Panc1 (cell line): ENCODE data around the gene TUBB2B. TPM values are rescaled to one million over a fixed set of nuclear protein-coding genes. Genes with fewer than 3 reads are reported as not detected.
A peak's percentile ranks its signal among the peaks of the same experiment; 100 is the strongest.
"Not testable (repeated sequence)": the region's sequence is repeated elsewhere in the genome, so short reads cannot be mapped to it uniquely, and the experiment has no call there.

Source experiments
- ATAC-seq: fragments of 200-7000 bp; cut with Tn5 transposase; 2 replicates; pipeline ENCODE4 v1.9.1; 2020; ENCODE audit warnings: mild to moderate bottlenecking, moderate library complexity
- BruUV-seq: library from RNA; stranded (reverse); fragments of 400-500 nt; replicated peaks from 2 replicates; lab custom pipeline; 2021; lab: Mats Ljungman, UMichigan
- CTCF ChIA-PET: fragments of 300-600 bp; sonication (Branson Sonifier 250); formaldehyde crosslinking; loops from one replicate; lab custom pipeline; 2022; ENCODE audit warnings: antibody characterized with exemption; lab: Charles Lee
- POLR2A ChIA-PET: fragments of 300-600 bp; sonication (Branson Sonifier 250); formaldehyde crosslinking; loops from one replicate; lab custom pipeline; 2022; ENCODE audit warnings: antibody characterized with exemption; lab: Charles Lee
- DNase-seq: peaks from one replicate; pipeline ENCODE4 v3.0.0-alpha.2; 2010; ENCODE audit warnings: low read depth, low spot score
- H3K27ac ChIP-seq: 2 replicates; pipeline ENCODE4 v1.5.1; 2011; ENCODE audit warnings: mild to moderate bottlenecking, low read length, inconsistent platforms
- H3K27me3 ChIP-seq: fragments of 200-500 bp; sonication (Bioruptor generic); 2 replicates; pipeline ENCODE4 v1.6.0; 2014; ENCODE audit warnings: low read length, inconsistent platforms; ENCODE audit not compliant: control insufficient read depth, insufficient read depth
- H3K36me3 ChIP-seq: fragments of 200-500 bp; sonication (Bioruptor generic); 2 replicates; pipeline ENCODE4 v1.5.1; 2014; ENCODE audit warnings: inconsistent platforms, mild to moderate bottlenecking, low read length, moderate library complexity; ENCODE audit not compliant: control insufficient read depth, insufficient read depth
- H3K4me1 ChIP-seq: 2 replicates; pipeline ENCODE4 v1.5.1; 2011; ENCODE audit warnings: inconsistent platforms, mild to moderate bottlenecking, low read length, moderate library complexity; ENCODE audit not compliant: control insufficient read depth, insufficient read depth
- H3K4me3 ChIP-seq, 2 experiments: 2 replicates each; pipeline ENCODE4 v1.5.1; 2011 to 2012; ENCODE audit warnings: low read depth in 2 of 2, low read length in 2 of 2, mild to moderate bottlenecking in 2 of 2, inconsistent platforms in 1 of 2, moderate library complexity in 1 of 2
- H3K9me3 ChIP-seq: fragments of 200-500 bp; sonication (Bioruptor generic); 2 replicates; pipeline ENCODE4 v1.5.1; 2014; ENCODE audit warnings: low read depth, mild to moderate bottlenecking, inconsistent platforms, low read length, moderate library complexity; ENCODE audit not compliant: control insufficient read depth, insufficient read depth
- POLR2AphosphoS5 ChIP-seq: IDR thresholded peaks from 2 replicates; pipeline ENCODE4 v1.6.1; 2012; ENCODE audit warnings: mild to moderate bottlenecking, low read depth, low read length, moderate library complexity
- SIN3A ChIP-seq: IDR thresholded peaks from 2 replicates; pipeline ENCODE4 v1.6.1; 2012; ENCODE audit warnings: low read depth, mild to moderate bottlenecking, low read length, moderate library complexity, borderline replicate concordance; ENCODE audit not compliant: insufficient read depth
- TCF7L2 ChIP-seq: IDR thresholded peaks from 2 replicates; pipeline ENCODE4 v1.6.1; 2011; ENCODE audit warnings: mild to moderate bottlenecking, low read depth, low read length, inconsistent platforms
- in situ Hi-C: cut with HindIII; loops from 2 replicates; pipeline ENCODE4 v1.10.0; 2016; ENCODE audit warnings: low sequenced_read_pairs, low pct_unique_long_range_greater_than_20kb
- intact Hi-C: fragments of 100-400 bp; cut with micrococcal nuclease; formaldehyde crosslinking; loops from one replicate; pipeline ENCODE4 v1.10.0; 2022; ENCODE audit not compliant: unreplicated experiment
- total RNA-seq: library from RNA; stranded (reverse); gene quantifications from one replicate; pipeline ENCODE4 v1.2.1, GENCODE V29; 2021; ENCODE audit not compliant: unreplicated experiment
- TF ChIP-seq, protein P1 (sequence below), 2 experiments: IDR thresholded peaks; 2 replicates each; pipeline ENCODE4 v1.6.1; 2011 to 2012; ENCODE audit warnings: low read depth in 2 of 2, control low read depth in 1 of 2, low read length in 1 of 2, mild to moderate bottlenecking in 1 of 2, moderate library complexity in 1 of 2; ENCODE audit not compliant: insufficient read depth in 1 of 2
- TF ChIP-seq, protein P2 (sequence below): fragments of 450-650 bp; IDR thresholded peaks from 2 replicates; pipeline ENCODE4 v1.5.1; 2017; ENCODE audit warnings: mild to moderate bottlenecking

TUBB2B gene
- total RNA-seq, 1 experiment from 2014 or later = 22.7 TPM

GRCh38 chr6:3247255-3248146 is 20.0 kb upstream of the TUBB2B start:
- H3K36me3 ChIP-seq = no peaks in the 10 kb centered on the region
- DNase-seq (no peak), ATAC-seq (peak; percentile 72)
- ChIA-PET POLR2A (interaction anchor here (0.6 kb wide), 3 partner anchors 10 to 380 kb away, joined by 3 read pairs; no protein-coding TSS in a partner anchor), CTCF (interaction anchor here (0.6 to 1.0 kb wide), 4 partner anchors 10 to 278 kb away, joined by 3 to 9 read pairs (median 4); no protein-coding TSS in a partner anchor)
- peak overlapping the region; percentile 44 to 64 for H3K4me3 ChIP-seq
- H3K9me3 ChIP-seq = no peaks in the 10 kb centered on the region
- no peaks in the 10 kb centered on the region for H3K27me3 ChIP-seq
- in situ Hi-C loops = no loop called here
- BruUV-seq = no TSS peak
- H3K4me1 ChIP-seq = peaks cover 11% of the 10 kb centered on the region; the same call in 1 of the 2 replicates
- intact Hi-C loops = no loop called here
- TF ChIP-seq, protein P1, sequence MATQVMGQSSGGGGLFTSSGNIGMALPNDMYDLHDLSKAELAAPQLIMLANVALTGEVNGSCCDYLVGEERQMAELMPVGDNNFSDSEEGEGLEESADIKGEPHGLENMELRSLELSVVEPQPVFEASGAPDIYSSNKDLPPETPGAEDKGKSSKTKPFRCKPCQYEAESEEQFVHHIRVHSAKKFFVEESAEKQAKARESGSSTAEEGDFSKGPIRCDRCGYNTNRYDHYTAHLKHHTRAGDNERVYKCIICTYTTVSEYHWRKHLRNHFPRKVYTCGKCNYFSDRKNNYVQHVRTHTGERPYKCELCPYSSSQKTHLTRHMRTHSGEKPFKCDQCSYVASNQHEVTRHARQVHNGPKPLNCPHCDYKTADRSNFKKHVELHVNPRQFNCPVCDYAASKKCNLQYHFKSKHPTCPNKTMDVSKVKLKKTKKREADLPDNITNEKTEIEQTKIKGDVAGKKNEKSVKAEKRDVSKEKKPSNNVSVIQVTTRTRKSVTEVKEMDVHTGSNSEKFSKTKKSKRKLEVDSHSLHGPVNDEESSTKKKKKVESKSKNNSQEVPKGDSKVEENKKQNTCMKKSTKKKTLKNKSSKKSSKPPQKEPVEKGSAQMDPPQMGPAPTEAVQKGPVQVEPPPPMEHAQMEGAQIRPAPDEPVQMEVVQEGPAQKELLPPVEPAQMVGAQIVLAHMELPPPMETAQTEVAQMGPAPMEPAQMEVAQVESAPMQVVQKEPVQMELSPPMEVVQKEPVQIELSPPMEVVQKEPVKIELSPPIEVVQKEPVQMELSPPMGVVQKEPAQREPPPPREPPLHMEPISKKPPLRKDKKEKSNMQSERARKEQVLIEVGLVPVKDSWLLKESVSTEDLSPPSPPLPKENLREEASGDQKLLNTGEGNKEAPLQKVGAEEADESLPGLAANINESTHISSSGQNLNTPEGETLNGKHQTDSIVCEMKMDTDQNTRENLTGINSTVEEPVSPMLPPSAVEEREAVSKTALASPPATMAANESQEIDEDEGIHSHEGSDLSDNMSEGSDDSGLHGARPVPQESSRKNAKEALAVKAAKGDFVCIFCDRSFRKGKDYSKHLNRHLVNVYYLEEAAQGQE (IDR thresholded peaks at IDR 0.05; ENCODE audit: insufficient read depth in 1 of 2, low read depth in 2 of 2, low read length in 1 of 2) = no peak
- TF ChIP-seq, protein P2, sequence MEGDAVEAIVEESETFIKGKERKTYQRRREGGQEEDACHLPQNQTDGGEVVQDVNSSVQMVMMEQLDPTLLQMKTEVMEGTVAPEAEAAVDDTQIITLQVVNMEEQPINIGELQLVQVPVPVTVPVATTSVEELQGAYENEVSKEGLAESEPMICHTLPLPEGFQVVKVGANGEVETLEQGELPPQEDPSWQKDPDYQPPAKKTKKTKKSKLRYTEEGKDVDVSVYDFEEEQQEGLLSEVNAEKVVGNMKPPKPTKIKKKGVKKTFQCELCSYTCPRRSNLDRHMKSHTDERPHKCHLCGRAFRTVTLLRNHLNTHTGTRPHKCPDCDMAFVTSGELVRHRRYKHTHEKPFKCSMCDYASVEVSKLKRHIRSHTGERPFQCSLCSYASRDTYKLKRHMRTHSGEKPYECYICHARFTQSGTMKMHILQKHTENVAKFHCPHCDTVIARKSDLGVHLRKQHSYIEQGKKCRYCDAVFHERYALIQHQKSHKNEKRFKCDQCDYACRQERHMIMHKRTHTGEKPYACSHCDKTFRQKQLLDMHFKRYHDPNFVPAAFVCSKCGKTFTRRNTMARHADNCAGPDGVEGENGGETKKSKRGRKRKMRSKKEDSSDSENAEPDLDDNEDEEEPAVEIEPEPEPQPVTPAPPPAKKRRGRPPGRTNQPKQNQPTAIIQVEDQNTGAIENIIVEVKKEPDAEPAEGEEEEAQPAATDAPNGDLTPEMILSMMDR = no peak
- no peak for TF ChIP-seq TCF7L2
- no peak for TF ChIP-seq SIN3A
- peak overlapping the region; percentile 72 for H3K27ac ChIP-seq

DNA sequence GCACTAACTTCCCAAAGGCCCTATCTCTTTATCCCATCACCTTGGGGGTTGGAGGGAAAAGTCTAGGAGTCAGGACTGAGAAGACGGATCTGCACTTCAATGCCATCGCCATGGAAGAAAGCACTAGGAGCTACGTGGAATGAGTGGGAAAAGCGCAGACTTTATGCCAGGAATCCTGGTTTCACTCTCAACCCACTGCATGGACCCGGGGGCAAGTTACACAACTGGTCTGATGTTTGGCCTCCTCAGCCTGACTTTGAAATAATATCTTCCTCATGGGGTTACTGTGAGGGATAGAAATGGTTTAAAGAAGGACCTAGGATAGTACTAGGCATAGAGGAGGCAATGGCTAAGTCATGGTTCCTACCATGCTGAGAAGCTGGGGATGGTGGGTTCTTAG is 17.8 kb upstream of the TUBB2B start:
- Histone ChIP-seq H3K27me3 (no peaks in the 10 kb centered on the region), H3K36me3 (no peaks in the 10 kb centered on the region), H3K4me3 (no peak overlapping the region), H3K9me3 (no peaks in the 10 kb centered on the region), H3K27ac (no peak overlapping the region), H3K4me1 (peaks cover 7% of the 10 kb centered on the region; the same call in 1 of the 2 replicates)
- TF ChIP-seq, protein P1 (IDR thresholded peaks at IDR 0.05; ENCODE audit: insufficient read depth in 1 of 2, low read depth in 2 of 2, low read length in 1 of 2) = no peak
- TF ChIP-seq, protein P2 = no peak
- TF ChIP-seq SIN3A (no peak), TCF7L2 (no peak), POLR2AphosphoS5 (no peak)
- intact Hi-C loops = no loop called here
- in situ Hi-C loops = no loop called here
- ChIA-PET POLR2A (interaction anchor here (0.7 kb wide), 1 partner anchor 33 kb away, joined by 10 read pairs; no protein-coding TSS in a partner anchor), CTCF (interaction anchor here (1.1 kb wide), 1 partner anchor 83 kb away, joined by 3 read pairs; no protein-coding TSS in a partner anchor)
- DNase-seq = no peak
- BruUV-seq = no TSS peak
- ATAC-seq = no peak

GRCh38 chr6:3244832-3245161 is 17.3 kb upstream of the TUBB2B start:
- POLR2A ChIA-PET = interaction anchor here (0.6 to 0.7 kb wide), 2 partner anchors 33 to 255 kb away, joined by 5 to 10 read pairs; no protein-coding TSS in a partner anchor
- CTCF ChIA-PET, BruUV-seq, H3K4me1 ChIP-seq, intact Hi-C loops, H3K27me3 ChIP-seq, H3K27ac ChIP-seq, DNase-seq, ATAC-seq, H3K4me3 ChIP-seq, H3K9me3 ChIP-seq, in situ Hi-C loops, H3K36me3 ChIP-seq: not testable (repeated sequence)
